ENCODE measurements around the gene FBXO21.
"Not testable (repeated sequence)": the region's sequence is repeated elsewhere in the genome, so short reads cannot be mapped to it uniquely, and the experiment has no call there.

DNA sequence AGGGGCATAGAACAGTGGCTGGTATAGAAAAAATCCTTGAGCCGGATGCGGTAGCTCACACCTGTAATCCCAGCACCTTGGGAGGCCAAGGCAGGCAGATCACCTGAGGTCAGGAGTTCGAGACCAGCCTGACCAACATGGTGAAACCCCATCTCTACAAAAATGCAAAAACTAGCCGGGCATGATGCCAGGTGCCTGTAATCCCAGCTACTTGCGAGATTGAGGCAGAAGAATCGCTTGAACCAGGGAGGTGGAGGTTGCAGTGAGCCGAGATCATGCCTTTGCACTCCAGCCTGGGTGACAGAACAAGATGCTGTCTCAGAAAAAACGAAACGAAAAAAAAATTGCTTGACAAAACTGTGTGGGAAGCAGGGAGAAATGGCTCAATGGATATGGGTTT is 2.3 kb upstream of the FBXO21 start:
- TF ChIP-seq, protein P1, sequence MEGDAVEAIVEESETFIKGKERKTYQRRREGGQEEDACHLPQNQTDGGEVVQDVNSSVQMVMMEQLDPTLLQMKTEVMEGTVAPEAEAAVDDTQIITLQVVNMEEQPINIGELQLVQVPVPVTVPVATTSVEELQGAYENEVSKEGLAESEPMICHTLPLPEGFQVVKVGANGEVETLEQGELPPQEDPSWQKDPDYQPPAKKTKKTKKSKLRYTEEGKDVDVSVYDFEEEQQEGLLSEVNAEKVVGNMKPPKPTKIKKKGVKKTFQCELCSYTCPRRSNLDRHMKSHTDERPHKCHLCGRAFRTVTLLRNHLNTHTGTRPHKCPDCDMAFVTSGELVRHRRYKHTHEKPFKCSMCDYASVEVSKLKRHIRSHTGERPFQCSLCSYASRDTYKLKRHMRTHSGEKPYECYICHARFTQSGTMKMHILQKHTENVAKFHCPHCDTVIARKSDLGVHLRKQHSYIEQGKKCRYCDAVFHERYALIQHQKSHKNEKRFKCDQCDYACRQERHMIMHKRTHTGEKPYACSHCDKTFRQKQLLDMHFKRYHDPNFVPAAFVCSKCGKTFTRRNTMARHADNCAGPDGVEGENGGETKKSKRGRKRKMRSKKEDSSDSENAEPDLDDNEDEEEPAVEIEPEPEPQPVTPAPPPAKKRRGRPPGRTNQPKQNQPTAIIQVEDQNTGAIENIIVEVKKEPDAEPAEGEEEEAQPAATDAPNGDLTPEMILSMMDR (IDR thresholded peaks at IDR 0.05; ENCODE audit: low read length) = not testable (repeated sequence)
- not testable (repeated sequence) for TF ChIP-seq EZH2 (IDR thresholded peaks at IDR 0.05; ENCODE audit: borderline replicate concordance, low read length)
